Hematopoietic multipotent progenitor cell treated with erythropoietin and hydrocortisone succinate and interleukin-3 and kit ligand, for 4 days (in vitro differentiated cells): ENCODE results near the gene GSTK1.
"Not testable (repeated sequence)": the region's sequence is repeated elsewhere in the genome, so short reads cannot be mapped to it uniquely, and the experiment has no call there.

Experiments
- DNase-seq: peaks from one replicate; pipeline ENCODE4 v3.0.0-alpha.2; 2015

Gene GSTK1

GRCh38 chr7:143279186-143280098, 16.2 kb downstream of the GSTK1 start:
- no peak for DNase-seq

GRCh38 chr7:143280160-143280559, 16.9 kb downstream of the GSTK1 start:
- no peak for DNase-seq

- no peak for DNase-seq
Observed at GRCh38 chr7:143280566-143280965, 17.3 kb downstream of the GSTK1 start.

- DNase-seq, result no peak
Observed at GRCh38 chr7:143281529-143281928, 18.3 kb downstream of the GSTK1 start.

- no peak for DNase-seq
Observed at GRCh38 chr7:143282124-143282523, 18.9 kb downstream of the GSTK1 start.

GRCh38 chr7:143283381-143283780, 20.1 kb downstream of the GSTK1 start:
- no peak for DNase-seq

- DNase-seq, result no peak
Observed at GRCh38 chr7:143284591-143285469, 21.6 kb downstream of the GSTK1 start, which contains the start of gene TMEM139. Gene TMEM139 (plus strand): TSS chr7:143284958. CDS start chr7:143285958, 1,000 bp downstream.

GRCh38 chr7:143285470-143285778, 22.2 kb downstream of the GSTK1 start:
- no peak for DNase-seq

GRCh38 chr7:143285806-143286521, 22.7 kb downstream of the GSTK1 start:
- no peak for DNase-seq

GRCh38 chr7:143286522-143286890, 23.3 kb downstream of the GSTK1 start:
- DNase-seq, result no peak

GRCh38 chr7:143287339-143287934, 24.2 kb downstream of the GSTK1 start:
- DNase-seq, result no peak

- peak; percentile 99 for DNase-seq
Observed at GRCh38 chr7:143287935-143288826, 24.9 kb downstream of the GSTK1 start, which contains the start of gene CASP2. Gene CASP2 (plus strand): TSS chr7:143288351. CDS start chr7:143288456, 105 bp downstream.

GRCh38 chr7:143288836-143289235, 25.6 kb downstream of the GSTK1 start:
- peak; percentile 31 for DNase-seq

- peak; percentile 55 for DNase-seq
Observed at GRCh38 chr7:143289421-143289820, 26.2 kb downstream of the GSTK1 start.

GRCh38 chr7:143289888-143290287, 26.6 kb downstream of the GSTK1 start:
- DNase-seq, result not testable (repeated sequence)

GRCh38 chr7:143290293-143290692, 27.1 kb downstream of the GSTK1 start:
- no peak for DNase-seq

- peak; percentile 54 for DNase-seq
Observed at GRCh38 chr7:143292876-143293275, 29.6 kb downstream of the GSTK1 start.

- peak; percentile 29 for DNase-seq
Observed at GRCh38 chr7:143295870-143296269, 32.6 kb downstream of the GSTK1 start.

GRCh38 chr7:143296686-143297085, 33.4 kb downstream of the GSTK1 start:
- no peak for DNase-seq

- DNase-seq, result no peak
Observed at GRCh38 chr7:143299346-143299745, 36.1 kb downstream of the GSTK1 start.

- peak; percentile 65 for DNase-seq
Observed at GRCh38 chr7:143299840-143300239, 36.6 kb downstream of the GSTK1 start.
